Right lobe of liver (tissue), 6 donors: ENCODE data around the gene ATG101. TPM values are rescaled to one million over a fixed set of nuclear protein-coding genes. Genes with fewer than 3 reads are reported as not detected.

ENCODE experiments used
- ATAC-seq, 4 donors: fragments of 200-7000 bp; cut with Tn5 transposase; one replicate each; pipeline ENCODE4 v1.9.1; 2020; ENCODE audit warnings: mild to moderate bottlenecking in 4 of 4, moderate library complexity in 4 of 4
- DNase-seq, 3 donors: peaks; one replicate each; pipeline ENCODE4 v3.0.0-alpha.2; 2020
- H3K27ac ChIP-seq, 3 donors: fragments of 200-600 bp; one replicate each; pipeline ENCODE4 v1.8.0; 2022
- H3K27me3 ChIP-seq, 2 donors: fragments of 200-600 bp; one replicate each; pipeline ENCODE4 v1.8.0; 2022
- H3K36me3 ChIP-seq, 4 donors: fragments of 200-600 bp; sonication (generic) in 1 of 4; one replicate each; pipeline versions ENCODE4 v1.5.1 to v1.8.0; 2017 to 2022; ENCODE audit warnings: control low read depth in 1 of 4
- H3K4me1 ChIP-seq, 4 donors: fragments of 200-600 bp; sonication (generic) in 1 of 4; one replicate each; pipeline versions ENCODE4 v1.5.1 to v1.8.0; 2017 to 2022; ENCODE audit warnings: control low read depth in 1 of 4
- H3K4me3 ChIP-seq, 3 donors: fragments of 200-600 bp; one replicate each; pipeline ENCODE4 v1.8.0; 2022
- H3K9me3 ChIP-seq, 4 donors: fragments of 200-600 bp; sonication (generic) in 1 of 4; one replicate each; pipeline versions ENCODE4 v1.5.1 to v1.8.0; 2017 to 2022; ENCODE audit warnings: control low read depth in 1 of 4
- CTCF ChIP-seq, 4 donors: fragments of 200-600 bp in 3 of 4; fragments of 450-650 bp in 1 of 4; IDR thresholded peaks; one replicate each; pipeline versions ENCODE4 v1.5.1 to v1.8.0; 2016 to 2022; ENCODE audit warnings: antibody characterized with exemption in 4 of 4, mild to moderate bottlenecking in 2 of 4
- POLR2A ChIP-seq: fragments of 450-650 bp; IDR thresholded peaks from one replicate; pipeline ENCODE4 v1.6.1; 2017; ENCODE audit warnings: antibody characterized with exemption, mild to moderate bottlenecking
- WGBS: methylation state at CpG from one replicate; pipeline ENCODE4 v1.1.6; 2018; ENCODE audit warnings: low coverage, low lambda C conversion rate; ENCODE audit not compliant: insufficient coverage; ENCODE audit errors: missing lambda C conversion rate; 5-methylcytosine and 5-hydroxymethylcytosine counted together
- intact Hi-C, 2 donors: fragments of 100-400 bp; cut with DNase I; formaldehyde crosslinking; loops; one replicate each; pipeline versions ENCODE4 v1.11.2 to v1.14.1; 2022
- total RNA-seq, 6 experiments: library from RNA; depleted of rRNA in 2 of 6; stranded (reverse); fragments of >200 nt in 2 of 6; fragmentation: NEBNext Ultra II Directional in 3 of 6; extraction: Animal tissue kit (Norgen Biotek cat#: 25700) in 3 of 6; gene quantifications; one replicate each; pipeline versions ENCODE4 v1.1.0 to v1.2.4, GENCODE V29; 2016 to 2023
- donor health status: DM: no; HTN: yes; CAD: no.
- donor health status: DM: no; HTN: no; CAD: no.
- donor health status: DM: no; HTN: no; CAD: no.
- donor health status: DM: no; HTN: yes; CAD: no.
- donor health status: DM: no; HTN: yes; CAD: no.

The ATG101 gene
- total RNA-seq, 6 experiments from 2014 or later, result 17.4 to 29.7 (median 21.0) TPM

GRCh38 chr12:52081263-52081733 lies 11.5 kb downstream of the ATG101 start:
- 25% methylated on average over 5 of the region's 9 CpGs for WGBS
- no peaks in the 10 kb centered on the region for H3K27me3 ChIP-seq
- no peaks in the 10 kb centered on the region for H3K9me3 ChIP-seq
- H3K4me1 ChIP-seq, result peaks cover 0 to 34% (median 12%) of the 10 kb centered on the region in 4 donors
- ATAC-seq (peak; percentile 18 to 51 (median 38)), DNase-seq (peak in 1 of 3 donors; percentile 37)
- peaks cover 0 to 19% (median 8%) of the 10 kb centered on the region in 4 donors for H3K36me3 ChIP-seq
- intact Hi-C loops, result loop anchor here in 1 of 2 donors (5.0 kb wide), 2 partner anchors 41 to 54 kb away; no protein-coding TSS in a partner anchor
- H3K27ac ChIP-seq, result peak overlapping the region; percentile 54 to 67 (median 66)
- no peak for TF ChIP-seq CTCF (IDR thresholded peaks at IDR 0.05)
- no peak for TF ChIP-seq POLR2A
- peak overlapping the region in 2 of 3 donors; percentile 6 to 20 for H3K4me3 ChIP-seq

- Histone ChIP-seq H3K36me3 (peaks cover 0 to 10% (median 3%) of the 10 kb centered on the region in 4 donors), H3K9me3 (no peaks in the 10 kb centered on the region), H3K4me1 (peaks cover 0 to 34% (median 12%) of the 10 kb centered on the region in 4 donors), H3K27ac (peak overlapping the region; percentile 54 to 67 (median 66)), H3K4me3 (peak overlapping the region in 2 of 3 donors; percentile 6 to 20), H3K27me3 (no peaks in the 10 kb centered on the region)
- DNase-seq, result peak; percentile 62 to 76 (median 71)
- intact Hi-C loops, result loop anchor here in 1 of 2 donors (5.0 kb wide), 2 partner anchors 40 to 55 kb away; no protein-coding TSS in a partner anchor
- peak; percentile 64 to 79 (median 71) for ATAC-seq
- 21% methylated on average over 5 of the region's 13 CpGs for WGBS
- TF ChIP-seq POLR2A (peak; percentile 12), CTCF (IDR thresholded peaks at IDR 0.05) (no peak)
Observed at GRCh38 chr12:52082026-52082668, 12.4 kb downstream of the ATG101 start.

GRCh38 chr12:52082669-52082987 lies 12.8 kb downstream of the ATG101 start:
- Histone ChIP-seq H3K4me3 (no peak overlapping the region), H3K27ac (peak overlapping the region; percentile 43 to 67 (median 66)), H3K4me1 (peaks cover 0 to 34% (median 12%) of the 10 kb centered on the region in 4 donors), H3K36me3 (peaks cover 0 to 5% (median 1%) of the 10 kb centered on the region in 4 donors), H3K9me3 (no peaks in the 10 kb centered on the region), H3K27me3 (no peaks in the 10 kb centered on the region)
- DNase-seq (no peak), ATAC-seq (no peak)
- TF ChIP-seq CTCF (IDR thresholded peaks at IDR 0.05) (no peak), POLR2A (no peak)
- WGBS, result 30% methylated on average over 2 of the region's 4 CpGs
- intact Hi-C loops, result loop anchor here in 1 of 2 donors (5.0 kb wide), 2 partner anchors 40 to 55 kb away; no protein-coding TSS in a partner anchor

GRCh38 chr12:52082988-52083637 lies 13.3 kb downstream of the ATG101 start:
- WGBS, result 25% methylated on average over 9 of the region's 11 CpGs
- no peaks in the 10 kb centered on the region for H3K27me3 ChIP-seq
- TF ChIP-seq POLR2A, result no peak
- peak; percentile 90 to 98 (median 98) for TF ChIP-seq CTCF (IDR thresholded peaks at IDR 0.05)
- intact Hi-C loops, result loop anchor here in 1 of 2 donors (5.0 kb wide), 2 partner anchors 39 to 56 kb away; no protein-coding TSS in a partner anchor
- peaks cover 0 to 2% (median under 1%) of the 10 kb centered on the region in 4 donors for H3K36me3 ChIP-seq
- peak overlapping the region in 2 of 3 donors; percentile 66 to 67 for H3K27ac ChIP-seq
- no peak overlapping the region for H3K4me3 ChIP-seq
- peaks cover 0 to 34% (median 12%) of the 10 kb centered on the region in 4 donors for H3K4me1 ChIP-seq
- DNase-seq (peak in 2 of 3 donors; percentile 55 to 60), ATAC-seq (peak; percentile 47 to 68 (median 58))
- no peaks in the 10 kb centered on the region for H3K9me3 ChIP-seq
